Liver (tissue), 3 donors: ENCODE measurements around the gene TMBIM6.

Source experiments
- NR2F2 ChIP-seq: IDR thresholded peaks from 2 replicates; pipeline ENCODE4 v1.6.1; 2016; ENCODE audit warnings: antibody characterized with exemption
- RAD21 ChIP-seq, 2 donors: IDR thresholded peaks; 2 replicates each; pipeline ENCODE4 v1.6.1; 2016; ENCODE audit warnings: antibody characterized with exemption in 2 of 2, mild to moderate bottlenecking in 2 of 2
- SP1 ChIP-seq: IDR thresholded peaks from 2 replicates; pipeline ENCODE4 v1.6.1; 2018; ENCODE audit warnings: antibody characterized with exemption, mild to moderate bottlenecking
- TAF1 ChIP-seq: conservative IDR thresholded peaks from 2 replicates; pipeline ENCODE4 v1.6.1; 2016; ENCODE audit warnings: antibody characterized with exemption, mild to moderate bottlenecking
- YY1 ChIP-seq: IDR thresholded peaks from 2 replicates; pipeline ENCODE4 v1.6.1; 2016; ENCODE audit warnings: antibody characterized with exemption, mild to moderate bottlenecking
- TF ChIP-seq, protein P1 (sequence below): fragments of 150-350 bp; IDR thresholded peaks from 2 replicates; pipeline ENCODE4 v1.5.1; 2017; ENCODE audit warnings: improper control_type of control experiment, low read depth, low read length; ENCODE audit not compliant: missing input control
- TF ChIP-seq, protein P2 (sequence below): IDR thresholded peaks from 2 replicates; pipeline ENCODE4 v1.6.1; 2016; ENCODE audit warnings: antibody characterized with exemption
- TF ChIP-seq, protein P3 (sequence below): IDR thresholded peaks from 2 replicates; pipeline ENCODE4 v1.6.1; 2016; ENCODE audit warnings: antibody characterized with exemption
- TF ChIP-seq, protein P4 (sequence below): IDR thresholded peaks from 2 replicates; pipeline ENCODE4 v1.6.1; 2016; ENCODE audit warnings: antibody characterized with exemption, mild to moderate bottlenecking
- donor health status: healthy.
- donor health status: healthy.

DNA sequence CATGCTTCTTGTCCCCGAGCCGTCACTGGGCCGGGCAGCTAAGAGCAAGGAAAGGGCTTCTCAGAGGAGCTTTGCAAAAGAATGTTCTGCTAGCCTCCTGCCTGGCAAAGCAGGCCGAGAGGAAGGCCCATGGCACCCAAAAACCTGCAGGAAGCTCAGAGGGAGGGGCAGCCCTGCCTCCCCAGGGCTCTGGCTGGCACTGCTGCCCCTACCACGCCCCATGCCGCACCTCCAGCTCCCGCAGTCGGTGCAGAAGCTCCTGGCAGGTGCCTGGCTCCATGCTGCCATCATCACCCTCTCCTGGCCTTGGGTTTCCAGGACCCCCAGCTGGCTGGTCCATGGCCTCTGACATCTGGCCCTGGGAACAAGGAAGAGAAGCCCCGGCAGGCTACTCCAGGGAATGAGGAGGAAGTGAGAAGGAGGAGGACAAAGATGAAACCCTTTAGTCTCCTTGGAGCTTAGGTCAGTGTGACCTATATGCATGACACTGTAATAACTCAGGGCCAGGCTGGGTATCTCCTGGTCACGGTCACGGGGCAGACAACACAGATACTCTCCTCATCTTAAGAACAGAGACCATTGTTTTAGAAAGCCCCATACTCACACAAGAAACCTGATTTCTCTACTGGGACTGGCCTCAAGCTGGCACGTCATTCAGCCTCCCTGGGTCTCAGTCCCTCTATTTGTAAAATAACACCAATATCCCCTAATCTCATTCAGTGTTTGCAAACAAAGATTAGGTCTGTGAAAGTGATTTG lies 62.5 kb downstream of the TMBIM6 start:
- TF ChIP-seq, protein P1, sequence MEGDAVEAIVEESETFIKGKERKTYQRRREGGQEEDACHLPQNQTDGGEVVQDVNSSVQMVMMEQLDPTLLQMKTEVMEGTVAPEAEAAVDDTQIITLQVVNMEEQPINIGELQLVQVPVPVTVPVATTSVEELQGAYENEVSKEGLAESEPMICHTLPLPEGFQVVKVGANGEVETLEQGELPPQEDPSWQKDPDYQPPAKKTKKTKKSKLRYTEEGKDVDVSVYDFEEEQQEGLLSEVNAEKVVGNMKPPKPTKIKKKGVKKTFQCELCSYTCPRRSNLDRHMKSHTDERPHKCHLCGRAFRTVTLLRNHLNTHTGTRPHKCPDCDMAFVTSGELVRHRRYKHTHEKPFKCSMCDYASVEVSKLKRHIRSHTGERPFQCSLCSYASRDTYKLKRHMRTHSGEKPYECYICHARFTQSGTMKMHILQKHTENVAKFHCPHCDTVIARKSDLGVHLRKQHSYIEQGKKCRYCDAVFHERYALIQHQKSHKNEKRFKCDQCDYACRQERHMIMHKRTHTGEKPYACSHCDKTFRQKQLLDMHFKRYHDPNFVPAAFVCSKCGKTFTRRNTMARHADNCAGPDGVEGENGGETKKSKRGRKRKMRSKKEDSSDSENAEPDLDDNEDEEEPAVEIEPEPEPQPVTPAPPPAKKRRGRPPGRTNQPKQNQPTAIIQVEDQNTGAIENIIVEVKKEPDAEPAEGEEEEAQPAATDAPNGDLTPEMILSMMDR, result no peak
- TF ChIP-seq SP1 (no peak), RAD21 (IDR thresholded peaks at IDR 0.05) (no peak), TAF1 (no peak), NR2F2 (no peak), YY1 (no peak)
- TF ChIP-seq, protein P2, sequence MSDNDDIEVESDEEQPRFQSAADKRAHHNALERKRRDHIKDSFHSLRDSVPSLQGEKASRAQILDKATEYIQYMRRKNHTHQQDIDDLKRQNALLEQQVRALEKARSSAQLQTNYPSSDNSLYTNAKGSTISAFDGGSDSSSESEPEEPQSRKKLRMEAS, result no peak
- TF ChIP-seq, protein P3, sequence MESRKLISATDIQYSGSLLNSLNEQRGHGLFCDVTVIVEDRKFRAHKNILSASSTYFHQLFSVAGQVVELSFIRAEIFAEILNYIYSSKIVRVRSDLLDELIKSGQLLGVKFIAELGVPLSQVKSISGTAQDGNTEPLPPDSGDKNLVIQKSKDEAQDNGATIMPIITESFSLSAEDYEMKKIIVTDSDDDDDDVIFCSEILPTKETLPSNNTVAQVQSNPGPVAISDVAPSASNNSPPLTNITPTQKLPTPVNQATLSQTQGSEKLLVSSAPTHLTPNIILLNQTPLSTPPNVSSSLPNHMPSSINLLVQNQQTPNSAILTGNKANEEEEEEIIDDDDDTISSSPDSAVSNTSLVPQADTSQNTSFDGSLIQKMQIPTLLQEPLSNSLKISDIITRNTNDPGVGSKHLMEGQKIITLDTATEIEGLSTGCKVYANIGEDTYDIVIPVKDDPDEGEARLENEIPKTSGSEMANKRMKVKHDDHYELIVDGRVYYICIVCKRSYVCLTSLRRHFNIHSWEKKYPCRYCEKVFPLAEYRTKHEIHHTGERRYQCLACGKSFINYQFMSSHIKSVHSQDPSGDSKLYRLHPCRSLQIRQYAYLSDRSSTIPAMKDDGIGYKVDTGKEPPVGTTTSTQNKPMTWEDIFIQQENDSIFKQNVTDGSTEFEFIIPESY, result no peak
- TF ChIP-seq, protein P4, sequence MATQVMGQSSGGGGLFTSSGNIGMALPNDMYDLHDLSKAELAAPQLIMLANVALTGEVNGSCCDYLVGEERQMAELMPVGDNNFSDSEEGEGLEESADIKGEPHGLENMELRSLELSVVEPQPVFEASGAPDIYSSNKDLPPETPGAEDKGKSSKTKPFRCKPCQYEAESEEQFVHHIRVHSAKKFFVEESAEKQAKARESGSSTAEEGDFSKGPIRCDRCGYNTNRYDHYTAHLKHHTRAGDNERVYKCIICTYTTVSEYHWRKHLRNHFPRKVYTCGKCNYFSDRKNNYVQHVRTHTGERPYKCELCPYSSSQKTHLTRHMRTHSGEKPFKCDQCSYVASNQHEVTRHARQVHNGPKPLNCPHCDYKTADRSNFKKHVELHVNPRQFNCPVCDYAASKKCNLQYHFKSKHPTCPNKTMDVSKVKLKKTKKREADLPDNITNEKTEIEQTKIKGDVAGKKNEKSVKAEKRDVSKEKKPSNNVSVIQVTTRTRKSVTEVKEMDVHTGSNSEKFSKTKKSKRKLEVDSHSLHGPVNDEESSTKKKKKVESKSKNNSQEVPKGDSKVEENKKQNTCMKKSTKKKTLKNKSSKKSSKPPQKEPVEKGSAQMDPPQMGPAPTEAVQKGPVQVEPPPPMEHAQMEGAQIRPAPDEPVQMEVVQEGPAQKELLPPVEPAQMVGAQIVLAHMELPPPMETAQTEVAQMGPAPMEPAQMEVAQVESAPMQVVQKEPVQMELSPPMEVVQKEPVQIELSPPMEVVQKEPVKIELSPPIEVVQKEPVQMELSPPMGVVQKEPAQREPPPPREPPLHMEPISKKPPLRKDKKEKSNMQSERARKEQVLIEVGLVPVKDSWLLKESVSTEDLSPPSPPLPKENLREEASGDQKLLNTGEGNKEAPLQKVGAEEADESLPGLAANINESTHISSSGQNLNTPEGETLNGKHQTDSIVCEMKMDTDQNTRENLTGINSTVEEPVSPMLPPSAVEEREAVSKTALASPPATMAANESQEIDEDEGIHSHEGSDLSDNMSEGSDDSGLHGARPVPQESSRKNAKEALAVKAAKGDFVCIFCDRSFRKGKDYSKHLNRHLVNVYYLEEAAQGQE, result no peak
